K562 (cell line): ENCODE measurements around the gene GNAI3. TPM values are rescaled to one million over a fixed set of nuclear protein-coding genes. Genes with fewer than 3 reads are reported as not detected.

Experiments used
- ATAC-seq: fragments of 200-7000 bp; cut with Tn5 transposase; 3 replicates; pipeline ENCODE4 v1.9.1; 2020; ENCODE audit warnings: moderate library complexity
- BruUV-seq: library from RNA; stranded (reverse); fragments of 400-500 nt; replicated peaks from 2 replicates; lab custom pipeline; 2021; lab: Mats Ljungman, UMichigan
- CTCF ChIA-PET: fragments of 300-600 bp; formaldehyde crosslinking; extraction: SDS; loops from one replicate; lab custom pipeline; 2021; ENCODE audit warnings: low intra/inter-chr PET ratio; lab: Yijun Ruan, JAX
- POLR2A ChIA-PET: fragments of 300-600, 350-650 bp; sonication (Branson Sonifier 250); formaldehyde crosslinking; extraction: SDS; loops from one replicate; lab custom pipeline; 2021; ENCODE audit warnings: antibody characterized with exemption, inconsistent platforms; lab: Yijun Ruan, JAX
- DNase-seq, 4 experiments: peaks; one replicate each; pipeline versions ENCODE4 v3.0.0 to v3.0.0-alpha.2; 2011 to 2018; ENCODE audit warnings: low spot score in 3 of 4, mixed read lengths in 3 of 4; ENCODE audit errors: extremely low read depth in 1 of 4
- FAIRE-seq: peaks from 2 replicates; lab custom pipeline; 2011; peaks lifted over from hg19 to GRCh38; lab: Jason Lieb, UNC
- H2AFZ ChIP-seq: 2 replicates; pipeline ENCODE4 v1.6.0; 2011; ENCODE audit warnings: low read depth, low read length, control low read depth, inconsistent platforms
- H3K27ac ChIP-seq: fragments of 200-600 bp; 3 replicates; pipeline ENCODE4 v1.8.0; 2011; ENCODE audit warnings: low read depth, mild to moderate bottlenecking, control low read depth, inconsistent platforms, low read length, moderate library complexity, mixed read lengths; ENCODE audit errors: extremely low read depth
- H3K27me3 ChIP-seq, 2 experiments: fragments of 300-600 bp in 1 of 2; 2 replicates in 1 of 2; 3 replicates in 1 of 2; pipeline versions ENCODE4 v1.6.0 to v1.8.0; 2011; ENCODE audit warnings: inconsistent platforms in 2 of 2, low read length in 2 of 2, mild to moderate bottlenecking in 1 of 2, mixed read lengths in 1 of 2, moderate library complexity in 1 of 2; ENCODE audit not compliant: control insufficient read depth in 2 of 2, insufficient read depth in 2 of 2
- H3K36me3 ChIP-seq: fragments of 300-600 bp; 3 replicates; pipeline ENCODE4 v1.8.0; 2011; ENCODE audit warnings: mild to moderate bottlenecking, low read length, inconsistent platforms; ENCODE audit not compliant: control insufficient read depth, insufficient read depth
- H3K4me1 ChIP-seq, 2 experiments: fragments of 200-600 bp in 1 of 2; replicated peaks in 1 of 2; 2 replicates in 1 of 2; 3 replicates in 1 of 2; pipeline versions ENCODE4 v1.5.1 to v1.8.0; 2011; ENCODE audit warnings: inconsistent platforms in 2 of 2, low read length in 2 of 2, mild to moderate bottlenecking in 1 of 2, mixed read lengths in 1 of 2, moderate library complexity in 1 of 2; ENCODE audit not compliant: control insufficient read depth in 2 of 2, insufficient read depth in 2 of 2
- H3K4me2 ChIP-seq: 2 replicates; pipeline ENCODE4 v1.6.1; 2011; ENCODE audit warnings: low read length, control low read depth, inconsistent platforms, mixed read lengths; ENCODE audit not compliant: insufficient read depth
- H3K4me3 ChIP-seq: fragments of 200-600 bp; sonication (generic), shearing (Covaris generic); 2 replicates; pipeline ENCODE4 v1.5.1; 2016; ENCODE audit warnings: control low read depth, inconsistent platforms
- H3K79me2 ChIP-seq: fragments of 200-600 bp; 3 replicates; pipeline ENCODE4 v1.8.0; 2011; ENCODE audit warnings: low read length, inconsistent platforms; ENCODE audit not compliant: control insufficient read depth, insufficient read depth
- H3K9ac ChIP-seq, 2 experiments: 2 replicates each; pipeline versions ENCODE4 v1.6.0 to v1.6.1; 2011; ENCODE audit warnings: low read depth in 2 of 2, low read length in 2 of 2, control low read depth in 1 of 2, inconsistent platforms in 1 of 2, mild to moderate bottlenecking in 1 of 2, mixed read lengths in 1 of 2; ENCODE audit not compliant: insufficient read depth in 1 of 2
- H3K9me1 ChIP-seq: one replicate; pipeline ENCODE4 v1.6.0; 2011; ENCODE audit warnings: inconsistent platforms, mild to moderate bottlenecking, low read length, moderate library complexity; ENCODE audit not compliant: control insufficient read depth, insufficient read depth
- H3K9me3 ChIP-seq: replicated peaks from 2 replicates; pipeline ENCODE4 v1.5.1; 2011; ENCODE audit warnings: low read depth, low read length, inconsistent platforms; ENCODE audit not compliant: control insufficient read depth, insufficient read depth
- H4K20me1 ChIP-seq: replicated peaks from 2 replicates; pipeline ENCODE4 v1.6.1; 2011; ENCODE audit warnings: low read length, inconsistent platforms, mixed read lengths; ENCODE audit not compliant: control insufficient read depth, insufficient read depth
- CUX1 ChIP-seq: fragments of 200-800 bp; sonication (Bioruptor generic); IDR thresholded peaks from 2 replicates; pipeline ENCODE4 v1.6.1; 2016; ENCODE audit warnings: missing genetic modification characterization, missing compliant biosample characterization
- ETS2 ChIP-seq: IDR thresholded peaks from 2 replicates; pipeline ENCODE4 v1.6.1; 2016; ENCODE audit warnings: borderline replicate concordance, missing genetic modification characterization, mild to moderate bottlenecking, moderate library complexity, missing compliant biosample characterization; ENCODE audit not compliant: poor library complexity, severe bottlenecking
- WGBS: fragments of 100-300 bp; shearing (Covaris generic); methylation state at CpG from one replicate; pipeline ENCODE4 v1.1.6; 2016; ENCODE audit warnings: low coverage, mixed read lengths; ENCODE audit not compliant: insufficient coverage; ENCODE audit errors: missing lambda C conversion rate; 5-methylcytosine and 5-hydroxymethylcytosine counted together
- in situ Hi-C: fragments of 300-500 bp; cut with MboI; formaldehyde crosslinking; loops from 4 replicates; pipeline ENCODE4 v1.15.0; 2018; ENCODE audit warnings: inconsistent platforms, mixed read lengths
- intact Hi-C: fragments of 100-400 bp; cut with micrococcal nuclease; formaldehyde crosslinking; loops from 2 replicates; pipeline ENCODE4 v1.14.2; 2022
- polyA plus RNA-seq, 8 experiments: library from polyadenylated mRNA; depleted of rRNA in 4 of 8; stranded (reverse) in 5 of 8; unstranded in 3 of 8; fragments of >200 nt; fragmentation: Nextera tagmentation in 2 of 8; fragmentation: Illumina TruSeq in 1 of 8; extraction: Ambion mirVana in 2 of 8; extraction: Trizol in 1 of 8; gene quantifications; 2 replicates each; pipeline versions ENCODE4 v1.2.1 to v1.2.3, GENCODE V29; 2011 to 2014; ENCODE audit warnings: inconsistent platforms in 1 of 8, missing spikeins in 1 of 8
- total RNA-seq, 7 experiments: library from RNA; depleted of rRNA in 6 of 7; stranded (reverse); fragments of >200 nt in 6 of 7; fragmentation: Illumina TruSeq in 2 of 7; extraction: Trizol in 2 of 7; gene quantifications; 2 replicates each; pipeline versions ENCODE4 v1.2.1 to v1.2.3, GENCODE V29; 2011 to 2021; ENCODE audit warnings: low replicate concordance in 1 of 7

Gene GNAI3
- total and polyA plus RNA-seq, 9 of the 15 experiments (the other 6 are each of a cell fraction or from before 2014, with no cell fraction given): 6.3 to 13.2 (median 8.9) TPM

GRCh38 chr1:109629372-109630030 is 81.1 kb downstream of the GNAI3 start:
- FAIRE-seq (no peak), ATAC-seq (no peak), DNase-seq (no peak)
- no peak for TF ChIP-seq ETS2 (tag)
- TF ChIP-seq CUX1 (CRISPR knock-in tag): no peak
- in situ Hi-C loops (no loop called here), intact Hi-C loops (loop anchor here (1.0 kb wide), 1 partner anchor 83 kb away; no protein-coding TSS in a partner anchor)
- Histone ChIP-seq H3K79me2 (no peaks in the 10 kb centered on the region), H3K27ac (no peak overlapping the region), H3K4me3 (no peak overlapping the region), H3K9ac (no peak overlapping the region), H4K20me1 (peaks cover 4% of the 10 kb centered on the region; the same call in 1 of the 2 replicates), H2AFZ (no peak overlapping the region), H3K4me2 (no peak overlapping the region), H3K4me1 (peaks cover 0 to 45% of the 10 kb centered on the region in 2 experiments; a peak in 2 of 5 replicates), H3K9me1 (peaks cover 5% of the 10 kb centered on the region), H3K27me3 (no peaks in the 10 kb centered on the region), H3K9me3 (no peaks in the 10 kb centered on the region), H3K36me3 (peaks cover 63% of the 10 kb centered on the region; the same call in 2 of the 3 replicates)
- CTCF ChIA-PET: interaction anchor here (2.6 kb wide), 1 partner anchor 83 kb away, joined by 24 read pairs; no protein-coding TSS in a partner anchor
- POLR2A ChIA-PET: interaction anchor here (0.8 to 4.2 kb wide), 4 partner anchors 9 to 81 kb away, joined by 3 to 23 read pairs (median 12); partner anchors contain the start of gene GNAI3
- no TSS peak for BruUV-seq
- 86% methylated on average over 10 of the region's 10 CpGs for WGBS
